ENCODE results near the gene N4BP2.

DNA sequence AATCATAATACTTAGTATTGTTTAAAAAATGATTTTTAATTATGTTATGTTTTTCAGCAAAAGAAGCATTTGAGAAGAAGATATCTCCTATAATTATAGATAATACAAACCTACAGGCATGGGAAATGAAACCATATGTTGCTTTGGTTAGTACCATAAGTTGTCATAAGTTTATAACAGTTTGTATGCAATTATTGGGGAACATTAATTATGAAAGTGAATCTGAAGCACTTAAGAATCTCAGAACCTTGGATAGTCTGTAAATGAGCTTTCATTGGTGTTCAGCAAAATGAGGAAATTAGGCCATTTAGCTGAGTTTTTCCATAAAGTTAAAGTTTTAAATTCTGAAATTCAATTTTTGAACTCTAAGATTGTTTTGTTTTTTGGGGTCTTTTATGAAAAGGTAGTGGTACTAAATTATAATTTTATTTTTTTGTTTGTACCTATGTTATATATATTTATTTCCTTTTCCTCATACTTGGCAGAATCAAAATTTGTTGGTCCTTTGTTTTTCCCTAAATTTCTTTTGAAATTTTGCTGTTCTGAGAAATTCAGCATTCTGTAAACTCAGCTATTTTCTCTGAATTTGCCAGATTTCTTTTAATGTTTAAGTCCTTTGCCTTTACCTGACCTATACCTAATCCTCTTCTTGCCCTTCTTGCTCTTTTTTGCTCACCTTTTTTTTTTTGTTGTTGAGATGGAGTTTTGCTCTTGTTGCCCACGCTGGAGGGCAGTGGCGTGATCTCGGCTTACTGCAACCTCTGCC lies 55.6 kb downstream of the N4BP2 start:
- TF ChIP-seq POLR2A (IDR thresholded peaks at IDR 0.05) (no peak), EP300 (IDR thresholded peaks at IDR 0.05) (no peak)
- TF ChIP-seq, protein P1, sequence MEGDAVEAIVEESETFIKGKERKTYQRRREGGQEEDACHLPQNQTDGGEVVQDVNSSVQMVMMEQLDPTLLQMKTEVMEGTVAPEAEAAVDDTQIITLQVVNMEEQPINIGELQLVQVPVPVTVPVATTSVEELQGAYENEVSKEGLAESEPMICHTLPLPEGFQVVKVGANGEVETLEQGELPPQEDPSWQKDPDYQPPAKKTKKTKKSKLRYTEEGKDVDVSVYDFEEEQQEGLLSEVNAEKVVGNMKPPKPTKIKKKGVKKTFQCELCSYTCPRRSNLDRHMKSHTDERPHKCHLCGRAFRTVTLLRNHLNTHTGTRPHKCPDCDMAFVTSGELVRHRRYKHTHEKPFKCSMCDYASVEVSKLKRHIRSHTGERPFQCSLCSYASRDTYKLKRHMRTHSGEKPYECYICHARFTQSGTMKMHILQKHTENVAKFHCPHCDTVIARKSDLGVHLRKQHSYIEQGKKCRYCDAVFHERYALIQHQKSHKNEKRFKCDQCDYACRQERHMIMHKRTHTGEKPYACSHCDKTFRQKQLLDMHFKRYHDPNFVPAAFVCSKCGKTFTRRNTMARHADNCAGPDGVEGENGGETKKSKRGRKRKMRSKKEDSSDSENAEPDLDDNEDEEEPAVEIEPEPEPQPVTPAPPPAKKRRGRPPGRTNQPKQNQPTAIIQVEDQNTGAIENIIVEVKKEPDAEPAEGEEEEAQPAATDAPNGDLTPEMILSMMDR (IDR thresholded peaks at IDR 0.05), result no peak

Data from ovary (tissue), 3 donors.